Vagina (tissue), 2 donors: ENCODE results near the gene HOXB2. TPM values are rescaled to one million over a fixed set of nuclear protein-coding genes. Genes with fewer than 3 reads are reported as not detected.

Source experiments
- DNase-seq, 2 donors: peaks; one replicate each; pipeline ENCODE4 v3.0.0-alpha.2; 2017; ENCODE audit errors: extremely low spot score in 2 of 2
- H3K27ac ChIP-seq: fragments of 200-600 bp; sonication (generic); one replicate; pipeline ENCODE4 v1.5.1; 2019
- H3K27me3 ChIP-seq: fragments of 200-600 bp; sonication (generic); one replicate; pipeline ENCODE4 v1.5.1; 2019
- H3K36me3 ChIP-seq, 2 donors: fragments of 200-600 bp; sonication (generic); one replicate each; pipeline ENCODE4 v1.5.1; 2017 to 2019
- H3K4me1 ChIP-seq: fragments of 200-600 bp; sonication (generic); one replicate; pipeline ENCODE4 v1.5.1; 2019
- H3K4me3 ChIP-seq, 2 donors: fragments of 200-600 bp; sonication (generic); 1 replicate in 1 of 2; 2 replicates in 1 of 2; pipeline ENCODE4 v1.5.1; 2016 to 2019
- H3K9me3 ChIP-seq: fragments of 200-600 bp; sonication (generic); one replicate; pipeline ENCODE4 v1.5.1; 2019
- CTCF ChIP-seq, 3 experiments: fragments of 450-650 bp in 2 of 3; fragments of 200-600 bp in 1 of 3; sonication (generic) in 1 of 3; IDR thresholded peaks; one replicate each; pipeline ENCODE4 v1.5.1; 2017 to 2019; ENCODE audit warnings: antibody characterized with exemption in 3 of 3, mild to moderate bottlenecking in 2 of 3, moderate library complexity in 2 of 3
- POLR2A ChIP-seq, 2 donors: fragments of 450-650 bp; IDR thresholded peaks; one replicate each; pipeline ENCODE4 v1.6.1; 2017; ENCODE audit warnings: antibody characterized with exemption in 2 of 2, mild to moderate bottlenecking in 2 of 2, moderate library complexity in 2 of 2
- POLR2AphosphoS5 ChIP-seq, 2 donors: sonication (generic); formaldehyde crosslinking; IDR thresholded peaks; one replicate each; pipeline ENCODE4 v1.9.0; 2017; ENCODE audit warnings: antibody characterized with exemption in 2 of 2, mild to moderate bottlenecking in 2 of 2, low read depth in 1 of 2; ENCODE audit not compliant: insufficient read depth in 1 of 2
- intact Hi-C: fragments of 100-400 bp; cut with DNase I; formaldehyde crosslinking; loops from one replicate; pipeline ENCODE4 v1.15.1; 2023
- total RNA-seq: library from RNA; depleted of rRNA; stranded (reverse); fragments of >200 nt; gene quantifications from one replicate; pipeline ENCODE4 v1.2.3, GENCODE V29; 2016

Gene HOXB2
- total RNA-seq, 1 donor from 2014 or later: 14.2 TPM

- DNase-seq: no peak
- H3K27ac ChIP-seq: no peak overlapping the region
Measured at GRCh38 chr17:48506246-48506645, 38.7 kb downstream of the HOXB2 start.

GRCh38 chr17:48505788-48506187 lies 39.1 kb downstream of the HOXB2 start:
- DNase-seq: no peak
- intact Hi-C loops: no loop called here
- Histone ChIP-seq H3K36me3 (no peaks in the 10 kb centered on the region), H3K9me3 (no peaks in the 10 kb centered on the region), H3K4me3 (no peak overlapping the region), H3K4me1 (no peaks in the 10 kb centered on the region), H3K27me3 (no peaks in the 10 kb centered on the region), H3K27ac (no peak overlapping the region)
- TF ChIP-seq POLR2A (IDR thresholded peaks at IDR 0.05): no peak
- TF ChIP-seq POLR2AphosphoS5 (IDR thresholded peaks at IDR 0.05; ENCODE audit: insufficient read depth in 1 of 2, low read depth in 1 of 2): peak in 1 of 2 donors; percentile 44
- no peak for TF ChIP-seq CTCF (IDR thresholded peaks at IDR 0.05)

More at GRCh38 chr17:48506246-48506645, 38.7 kb downstream of the HOXB2 start:
- TF ChIP-seq POLR2AphosphoS5 (IDR thresholded peaks at IDR 0.05; ENCODE audit: insufficient read depth in 1 of 2, low read depth in 1 of 2) (no peak), POLR2A (IDR thresholded peaks at IDR 0.05) (no peak), CTCF (IDR thresholded peaks at IDR 0.05) (no peak)
- no peaks in the 10 kb centered on the region for H3K9me3 ChIP-seq
- H3K4me3 ChIP-seq: no peak overlapping the region
- no peaks in the 10 kb centered on the region for H3K36me3 ChIP-seq
- intact Hi-C loops: no loop called here
- H3K27me3 ChIP-seq: no peaks in the 10 kb centered on the region
- H3K4me1 ChIP-seq: no peaks in the 10 kb centered on the region

GRCh38 chr17:48504953-48505352 lies 40.0 kb downstream of the HOXB2 start:
- H3K27ac ChIP-seq: no peak overlapping the region
- H3K36me3 ChIP-seq: no peaks in the 10 kb centered on the region
- TF ChIP-seq POLR2A (IDR thresholded peaks at IDR 0.05): no peak
- TF ChIP-seq CTCF (IDR thresholded peaks at IDR 0.05): no peak
- TF ChIP-seq POLR2AphosphoS5 (IDR thresholded peaks at IDR 0.05; ENCODE audit: insufficient read depth in 1 of 2, low read depth in 1 of 2): no peak
- no peaks in the 10 kb centered on the region for H3K27me3 ChIP-seq
- DNase-seq: no peak
- no peak overlapping the region for H3K4me3 ChIP-seq
- no peaks in the 10 kb centered on the region for H3K9me3 ChIP-seq
- intact Hi-C loops: no loop called here
- no peaks in the 10 kb centered on the region for H3K4me1 ChIP-seq

GRCh38 chr17:48503747-48504146 lies 41.2 kb downstream of the HOXB2 start:
- Histone ChIP-seq H3K4me3 (no peak overlapping the region), H3K4me1 (no peaks in the 10 kb centered on the region), H3K27ac (no peak overlapping the region), H3K36me3 (no peaks in the 10 kb centered on the region), H3K27me3 (no peaks in the 10 kb centered on the region), H3K9me3 (no peaks in the 10 kb centered on the region)
- DNase-seq: no peak
- TF ChIP-seq POLR2AphosphoS5 (IDR thresholded peaks at IDR 0.05; ENCODE audit: insufficient read depth in 1 of 2, low read depth in 1 of 2): no peak
- no peak for TF ChIP-seq POLR2A (IDR thresholded peaks at IDR 0.05)
- TF ChIP-seq CTCF (IDR thresholded peaks at IDR 0.05): no peak
- intact Hi-C loops: no loop called here

- TF ChIP-seq CTCF (IDR thresholded peaks at IDR 0.05): no peak
- TF ChIP-seq POLR2AphosphoS5 (IDR thresholded peaks at IDR 0.05; ENCODE audit: insufficient read depth in 1 of 2, low read depth in 1 of 2): no peak
- no peak for TF ChIP-seq POLR2A (IDR thresholded peaks at IDR 0.05)
- Histone ChIP-seq H3K27ac (no peak overlapping the region), H3K36me3 (no peaks in the 10 kb centered on the region), H3K4me3 (no peak overlapping the region), H3K9me3 (no peaks in the 10 kb centered on the region), H3K27me3 (no peaks in the 10 kb centered on the region), H3K4me1 (no peaks in the 10 kb centered on the region)
- intact Hi-C loops: no loop called here
- DNase-seq: no peak
Measured at GRCh38 chr17:48502901-48503300, 42.0 kb downstream of the HOXB2 start.
